ENCODE results near the gene STK11IP.

STK11IP gene

DNA sequence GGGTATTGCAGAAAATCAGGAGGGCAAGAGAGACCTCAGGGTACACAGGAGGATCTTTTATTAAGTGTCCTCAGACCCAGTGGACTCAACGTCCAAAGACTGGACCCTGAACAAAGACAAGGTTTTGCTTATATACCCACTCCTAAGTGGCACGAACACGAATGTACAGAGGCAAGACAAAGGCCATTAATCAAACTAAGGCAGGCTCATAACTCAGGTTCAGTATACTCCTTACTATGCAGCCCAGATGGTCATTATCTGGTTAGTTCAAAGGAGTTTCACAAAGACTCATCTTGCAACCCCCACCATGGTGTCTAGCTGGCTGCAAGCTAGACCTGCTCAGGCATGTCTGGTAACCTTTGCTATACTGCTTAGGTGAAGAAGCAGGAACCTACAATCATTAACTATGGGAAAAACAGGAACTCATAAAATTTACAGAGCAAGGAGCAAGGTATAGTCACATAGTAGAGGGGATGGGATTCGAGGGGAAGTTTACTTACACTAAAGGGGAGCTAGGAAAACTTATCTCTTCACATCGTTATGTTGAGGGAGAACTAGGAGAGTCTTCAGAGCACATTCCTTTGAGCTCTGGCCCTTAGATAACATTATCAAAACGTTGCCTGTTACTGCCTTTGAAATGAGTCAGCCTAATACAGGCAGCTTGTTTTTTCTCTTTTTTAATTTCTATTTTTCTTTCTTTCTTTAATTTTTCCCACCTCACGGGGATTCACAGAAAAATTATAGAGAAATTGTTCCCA lies 63.7 kb downstream of the STK11IP start:
- DNase-seq = no peak

GRCh38 chr2:219661955-219662395 lies 64.3 kb downstream of the STK11IP start:
- DNase-seq = no peak

DNA sequence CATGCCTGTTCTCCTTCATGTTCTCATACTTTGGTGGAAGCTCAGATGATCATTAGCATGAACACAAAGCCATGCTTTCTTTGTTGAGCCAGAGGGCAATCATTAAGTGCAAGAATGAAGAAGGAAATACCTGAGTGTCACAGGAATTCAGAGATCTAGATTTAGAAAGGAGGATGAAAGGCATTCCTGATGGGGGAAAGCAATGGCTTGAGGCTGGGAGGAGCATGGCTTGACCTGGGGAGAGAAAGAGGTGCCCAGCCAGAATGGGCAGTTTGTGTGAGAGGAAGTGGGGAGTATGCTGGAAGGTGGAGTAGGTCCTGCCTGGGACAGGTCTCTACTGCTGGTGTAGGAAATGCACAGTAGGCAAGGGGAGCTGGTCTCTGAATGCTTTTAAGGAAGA lies 64.9 kb downstream of the STK11IP start:
- DNase-seq = no peak

DNA sequence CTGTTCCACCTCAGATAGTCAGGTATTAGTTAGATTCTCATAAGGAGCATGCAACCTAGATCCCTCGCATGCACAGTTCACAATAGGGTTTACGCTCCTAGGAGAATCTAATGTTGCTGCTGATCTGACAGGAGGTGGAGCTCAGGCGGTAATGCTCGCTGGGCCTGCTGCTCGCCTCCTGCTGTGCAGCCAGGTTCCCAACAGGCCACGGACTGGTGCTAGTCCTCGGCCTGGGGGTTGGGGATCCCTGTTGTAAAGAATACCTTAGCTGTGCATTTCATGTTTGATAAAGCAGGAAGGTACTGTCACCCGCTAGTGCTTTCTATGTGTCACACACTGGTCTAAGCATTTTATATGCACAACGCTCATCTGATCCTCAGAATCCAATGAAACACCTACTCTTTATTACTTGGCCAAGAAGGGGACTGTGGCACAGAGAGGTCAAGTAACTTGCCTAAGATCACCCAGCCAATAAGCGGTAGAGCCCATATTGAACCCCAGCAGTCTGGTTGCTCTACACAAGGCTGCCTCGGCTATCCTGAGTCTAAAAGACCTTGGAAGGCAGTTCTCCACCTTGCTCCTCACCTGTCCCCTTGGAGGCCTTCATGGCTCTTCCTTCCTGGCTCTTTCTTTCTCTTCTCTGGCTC lies 65.6 kb downstream of the STK11IP start:
- DNase-seq = no peak

- no peak for DNase-seq
These were observed 66.4 kb downstream of the STK11IP start for GRCh38 chr2:219664041-219664440.

- DNase-seq = no peak
These were observed 67.3 kb downstream of the STK11IP start for GRCh38 chr2:219664944-219665343.

GRCh38 chr2:219665926-219666325 lies 68.3 kb downstream of the STK11IP start:
- DNase-seq = no peak

Data from activated CD8-positive, alpha-beta memory T cell treated with anti-CD3 and anti-CD28 coated beads, Interleukin-2, amount 50 U/mL, for 48 hours (primary cell).